HG03108 (cell line): Measurements from ENCODE around the gene CCN6.

Experiments
- ATAC-seq: cut with Tn5 transposase; IDR thresholded peaks from one replicate; pipeline ENCODE4 v1.9.1; 2021; ENCODE audit warnings: moderate library complexity; ENCODE audit not compliant: unreplicated experiment

Gene CCN6

GRCh38 chr6:112113431-112113830 lies 59.5 kb downstream of the CCN6 start:
- no peak for ATAC-seq

GRCh38 chr6:112113918-112114317 lies 60.0 kb downstream of the CCN6 start:
- ATAC-seq, result no peak

DNA sequence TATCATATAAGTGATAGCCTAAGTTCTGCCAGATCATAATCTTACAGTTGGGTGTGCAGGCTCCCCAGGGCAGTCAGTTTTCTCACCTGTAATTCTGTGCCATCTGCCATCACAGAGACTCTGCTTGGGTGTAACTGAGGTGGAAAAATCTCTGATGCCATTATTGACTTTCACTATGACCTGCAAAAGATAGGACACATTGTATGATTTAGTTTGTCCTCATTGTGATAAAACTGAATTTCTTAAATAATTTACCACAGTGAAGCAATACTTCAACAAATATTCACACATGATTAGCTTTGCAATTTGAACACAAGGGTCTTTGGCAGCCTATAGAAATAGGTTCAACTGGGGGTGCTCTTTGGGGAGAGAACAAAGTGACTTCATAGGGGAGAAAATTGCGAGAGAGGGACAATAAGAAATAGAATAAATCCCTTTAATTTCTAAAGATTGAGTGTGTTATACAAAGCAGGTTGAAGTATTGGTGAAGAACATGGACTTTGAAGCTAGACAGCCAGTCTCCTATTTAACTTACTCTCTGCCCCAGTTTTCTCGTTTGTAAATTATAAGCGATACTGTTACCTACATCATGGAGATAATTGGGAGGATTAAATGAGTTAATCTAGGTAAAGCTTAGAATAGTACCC lies 60.8 kb downstream of the CCN6 start:
- ATAC-seq, result no peak

- no peak for ATAC-seq
These were observed 62.3 kb downstream of the CCN6 start for GRCh38 chr6:112116221-112116620.

- no peak for ATAC-seq
These were observed 63.6 kb downstream of the CCN6 start for GRCh38 chr6:112117554-112117953.

- ATAC-seq, result no peak
These were observed 64.1 kb downstream of the CCN6 start for GRCh38 chr6:112118034-112118433.
